ENCODE results near the gene COPB2. TPM values are rescaled to one million over a fixed set of nuclear protein-coding genes. Genes with fewer than 3 reads are reported as not detected.

COPB2 gene
- total RNA-seq: 10 to 100 TPM; 46.1 to 63.6 (median 53.6) TPM

GRCh38 chr3:139389552-139390368 lies at the start of gene COPB2:
COPB2 (minus strand) TSS chr3:139389647; CDS start chr3:139389550, 97 bp downstream.
- peak; percentile 99 to 100 for DNase-seq (ENCODE audit: low spot score in 2 of 2)
- H3K4me3 ChIP-seq (ENCODE audit: low read depth, poor library complexity, severe bottlenecking): peak within 1 kb of the TSS; percentile 89
- TF ChIP-seq CTCF (IDR thresholded peaks at IDR 0.05) (no peak), POLR2A (IDR thresholded peaks at IDR 0.05) (peak in 1 of 2 donors; percentile 29)
- WGBS, 2 donors: 1% methylated on average over 47 to 51 of the region's 52 CpGs
- intact Hi-C loops (cut with DNase I; ENCODE audit: low total_unique reads): no loop called here

GRCh38 chr3:139434764-139435307 lies 45.4 kb upstream of the COPB2 start:
- intact Hi-C loops (cut with DNase I; ENCODE audit: low total_unique reads): loop anchor here (5.0 kb wide), 1 partner anchor 127 kb away; no protein-coding TSS in a partner anchor
- WGBS, 2 donors: 43 to 60% methylated on average over 5 of the region's 6 CpGs
- DNase-seq (ENCODE audit: low spot score in 2 of 2): peak in 1 of 2 donors; percentile 54

GRCh38 chr3:139434228-139434627 lies 44.8 kb upstream of the COPB2 start:
- intact Hi-C loops (cut with DNase I; ENCODE audit: low total_unique reads): loop anchor here (5.0 kb wide), 1 partner anchor 128 kb away; no protein-coding TSS in a partner anchor
- WGBS, 2 donors: 89 to 90% methylated on average over 1 of the region's 1 CpG
- H3K4me3 ChIP-seq (ENCODE audit: low read depth, poor library complexity, severe bottlenecking): no peak overlapping the region
- DNase-seq (ENCODE audit: low spot score in 2 of 2): no peak
- TF ChIP-seq POLR2A (IDR thresholded peaks at IDR 0.05): no peak
- no peak for TF ChIP-seq CTCF (IDR thresholded peaks at IDR 0.05)

More at GRCh38 chr3:139434764-139435307, 45.4 kb upstream of the COPB2 start:
- H3K4me3 ChIP-seq (ENCODE audit: low read depth, poor library complexity, severe bottlenecking): no peak overlapping the region
- no peak for TF ChIP-seq CTCF (IDR thresholded peaks at IDR 0.05)
- no peak for TF ChIP-seq POLR2A (IDR thresholded peaks at IDR 0.05)

- intact Hi-C loops (cut with DNase I; ENCODE audit: low total_unique reads): loop anchor here (5.0 kb wide), 1 partner anchor 129 kb away; no protein-coding TSS in a partner anchor
- WGBS, 2 donors: 94 to 100% methylated on average over 1 of the region's 1 CpG
- H3K4me3 ChIP-seq (ENCODE audit: low read depth, poor library complexity, severe bottlenecking): no peak overlapping the region
- TF ChIP-seq POLR2A (IDR thresholded peaks at IDR 0.05) (no peak), CTCF (IDR thresholded peaks at IDR 0.05) (no peak)
- no peak for DNase-seq (ENCODE audit: low spot score in 2 of 2)
Measured at GRCh38 chr3:139433089-139433488, 43.6 kb upstream of the COPB2 start.

- intact Hi-C loops (cut with DNase I; ENCODE audit: low total_unique reads): loop anchor here (5.0 kb wide), 1 partner anchor 132 kb away; no protein-coding TSS in a partner anchor
- no peak for DNase-seq (ENCODE audit: low spot score in 2 of 2)
Measured at GRCh38 chr3:139430493-139430892, 41.0 kb upstream of the COPB2 start.

More at GRCh38 chr3:139430493-139430892, 41.0 kb upstream of the COPB2 start:
- TF ChIP-seq POLR2A (IDR thresholded peaks at IDR 0.05) (no peak), CTCF (IDR thresholded peaks at IDR 0.05) (no peak)
- H3K4me3 ChIP-seq (ENCODE audit: low read depth, poor library complexity, severe bottlenecking): no peak overlapping the region
